Muscle layer of duodenum (tissue), 2 donors: Measurements from ENCODE around the gene SKI.

Experiments used
- H3K27ac ChIP-seq: one replicate; pipeline ENCODE4 v1.7.0; 2013; ENCODE audit warnings: mild to moderate bottlenecking, low read length
- H3K27me3 ChIP-seq: one replicate; pipeline ENCODE4 v1.7.0; 2013; ENCODE audit warnings: low read depth, mild to moderate bottlenecking, control low read depth, low read length
- H3K36me3 ChIP-seq, 2 donors: one replicate each; pipeline ENCODE4 v1.7.0; 2013; ENCODE audit warnings: low read length in 2 of 2, control low read depth in 1 of 2, mild to moderate bottlenecking in 1 of 2; ENCODE audit not compliant: insufficient read depth in 2 of 2, control insufficient read depth in 1 of 2
- H3K4me1 ChIP-seq, 2 donors: one replicate each; pipeline ENCODE4 v1.7.0; 2013; ENCODE audit warnings: low read length in 2 of 2, mild to moderate bottlenecking in 2 of 2, control low read depth in 1 of 2, moderate library complexity in 1 of 2; ENCODE audit not compliant: insufficient read depth in 2 of 2, control insufficient read depth in 1 of 2
- H3K4me3 ChIP-seq, 2 donors: one replicate each; pipeline ENCODE4 v1.7.0; 2013; ENCODE audit warnings: low read length in 2 of 2, low read depth in 1 of 2, mild to moderate bottlenecking in 1 of 2
- H3K9me3 ChIP-seq, 2 donors: one replicate each; pipeline ENCODE4 v1.7.0; 2013; ENCODE audit warnings: low read length in 2 of 2, control low read depth in 1 of 2, mild to moderate bottlenecking in 1 of 2; ENCODE audit not compliant: control insufficient read depth in 1 of 2
- donor health status: healthy.

The SKI gene

GRCh38 chr1:2226525-2227345, 1.4 kb upstream of the SKI start:
- Histone ChIP-seq H3K4me3 (peak overlapping the region; percentile 39 to 57), H3K36me3 (no peaks in the 10 kb centered on the region), H3K9me3 (no peaks in the 10 kb centered on the region), H3K27ac (no peak overlapping the region), H3K4me1 (peaks cover 0 to 11% of the 10 kb centered on the region in 2 donors), H3K27me3 (no peaks in the 10 kb centered on the region)

GRCh38 chr1:2227346-2228156, 568 bp upstream of the SKI start:
- Histone ChIP-seq H3K36me3 (no peaks in the 10 kb centered on the region), H3K27me3 (no peaks in the 10 kb centered on the region), H3K9me3 (no peaks in the 10 kb centered on the region), H3K27ac (no peak overlapping the region), H3K4me1 (peaks cover 1 to 17% of the 10 kb centered on the region in 2 donors), H3K4me3 (peak overlapping the region; percentile 39 to 57)

GRCh38 chr1:2228694-2229036, 546 bp downstream of the SKI start:
- H3K4me1 ChIP-seq: peaks cover 7 to 28% of the 10 kb centered on the region in 2 donors
- no peaks in the 10 kb centered on the region for H3K9me3 ChIP-seq
- H3K27ac ChIP-seq: no peak overlapping the region
- peak overlapping the region; percentile 75 to 90 for H3K4me3 ChIP-seq
- H3K27me3 ChIP-seq: no peaks in the 10 kb centered on the region
- H3K36me3 ChIP-seq: no peaks in the 10 kb centered on the region

- peak overlapping the region; percentile 79 for H3K27ac ChIP-seq
- no peaks in the 10 kb centered on the region for H3K36me3 ChIP-seq
- H3K4me1 ChIP-seq: peaks cover 13 to 34% of the 10 kb centered on the region in 2 donors
- H3K4me3 ChIP-seq: peak overlapping the region; percentile 75 to 90
- H3K27me3 ChIP-seq: no peaks in the 10 kb centered on the region
- H3K9me3 ChIP-seq: no peaks in the 10 kb centered on the region
These were observed 1.1 kb downstream of the SKI start for GRCh38 chr1:2229037-2229864.

- H3K4me1 ChIP-seq: peaks cover 13 to 41% of the 10 kb centered on the region in 2 donors
- H3K27ac ChIP-seq: peak overlapping the region; percentile 79
- H3K27me3 ChIP-seq: no peaks in the 10 kb centered on the region
- H3K4me3 ChIP-seq: peak overlapping the region; percentile 75 to 90
- no peaks in the 10 kb centered on the region for H3K36me3 ChIP-seq
- no peaks in the 10 kb centered on the region for H3K9me3 ChIP-seq
These were observed 2.0 kb downstream of the SKI start for GRCh38 chr1:2229911-2230731.

GRCh38 chr1:2230781-2231531, 2.8 kb downstream of the SKI start:
- Histone ChIP-seq H3K9me3 (no peaks in the 10 kb centered on the region), H3K36me3 (no peaks in the 10 kb centered on the region), H3K4me3 (peak overlapping the region; percentile 75 to 90), H3K27ac (peak overlapping the region; percentile 79), H3K27me3 (no peaks in the 10 kb centered on the region), H3K4me1 (peaks cover 13 to 50% of the 10 kb centered on the region in 2 donors)

GRCh38 chr1:2231532-2232254, 3.6 kb downstream of the SKI start:
- Histone ChIP-seq H3K36me3 (no peaks in the 10 kb centered on the region), H3K9me3 (no peaks in the 10 kb centered on the region), H3K4me1 (peaks cover 13 to 57% of the 10 kb centered on the region in 2 donors), H3K4me3 (peak overlapping the region; percentile 75 to 90), H3K27me3 (no peaks in the 10 kb centered on the region), H3K27ac (peak overlapping the region; percentile 79)

- Histone ChIP-seq H3K27ac (peak overlapping the region; percentile 79), H3K36me3 (no peaks in the 10 kb centered on the region), H3K9me3 (no peaks in the 10 kb centered on the region), H3K4me1 (peaks cover 20 to 64% of the 10 kb centered on the region in 2 donors), H3K27me3 (no peaks in the 10 kb centered on the region), H3K4me3 (peak overlapping the region; percentile 75 to 90)
These were observed 4.3 kb downstream of the SKI start for GRCh38 chr1:2232255-2232915.

- Histone ChIP-seq H3K36me3 (no peaks in the 10 kb centered on the region), H3K9me3 (no peaks in the 10 kb centered on the region), H3K27me3 (no peaks in the 10 kb centered on the region), H3K4me3 (peak overlapping the region; percentile 75 to 90), H3K4me1 (peaks cover 25 to 70% of the 10 kb centered on the region in 2 donors), H3K27ac (peak overlapping the region; percentile 79)
These were observed 4.9 kb downstream of the SKI start for GRCh38 chr1:2232916-2233438.
